ENCODE results near the gene GPR158.

The GPR158 gene

DNA sequence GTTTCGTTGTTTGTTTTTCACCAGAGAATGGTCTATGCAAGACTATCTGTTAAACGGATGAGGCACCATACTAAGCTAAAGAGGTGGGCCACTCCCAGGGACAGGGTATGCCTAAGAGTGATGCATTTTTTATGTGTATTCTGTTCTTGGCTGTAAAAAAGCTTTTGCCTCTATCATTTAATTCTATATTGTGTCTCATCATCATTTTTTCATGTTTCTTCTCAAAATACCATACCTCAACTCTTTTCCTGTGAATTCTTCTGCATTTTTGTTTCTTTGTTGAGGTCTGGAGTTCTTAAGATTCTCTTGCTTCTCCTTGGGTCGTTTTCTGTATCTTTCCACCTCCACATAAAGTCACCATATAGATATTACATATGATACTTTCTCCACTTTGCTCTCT lies 357.4 kb downstream of the GPR158 start:
- CTCF ChIA-PET = no interaction called here
- TF ChIP-seq, protein P1, sequence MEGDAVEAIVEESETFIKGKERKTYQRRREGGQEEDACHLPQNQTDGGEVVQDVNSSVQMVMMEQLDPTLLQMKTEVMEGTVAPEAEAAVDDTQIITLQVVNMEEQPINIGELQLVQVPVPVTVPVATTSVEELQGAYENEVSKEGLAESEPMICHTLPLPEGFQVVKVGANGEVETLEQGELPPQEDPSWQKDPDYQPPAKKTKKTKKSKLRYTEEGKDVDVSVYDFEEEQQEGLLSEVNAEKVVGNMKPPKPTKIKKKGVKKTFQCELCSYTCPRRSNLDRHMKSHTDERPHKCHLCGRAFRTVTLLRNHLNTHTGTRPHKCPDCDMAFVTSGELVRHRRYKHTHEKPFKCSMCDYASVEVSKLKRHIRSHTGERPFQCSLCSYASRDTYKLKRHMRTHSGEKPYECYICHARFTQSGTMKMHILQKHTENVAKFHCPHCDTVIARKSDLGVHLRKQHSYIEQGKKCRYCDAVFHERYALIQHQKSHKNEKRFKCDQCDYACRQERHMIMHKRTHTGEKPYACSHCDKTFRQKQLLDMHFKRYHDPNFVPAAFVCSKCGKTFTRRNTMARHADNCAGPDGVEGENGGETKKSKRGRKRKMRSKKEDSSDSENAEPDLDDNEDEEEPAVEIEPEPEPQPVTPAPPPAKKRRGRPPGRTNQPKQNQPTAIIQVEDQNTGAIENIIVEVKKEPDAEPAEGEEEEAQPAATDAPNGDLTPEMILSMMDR (IDR thresholded peaks at IDR 0.05; ENCODE audit: insufficient read depth, low read length, missing control alignments) = no peak

DNA sequence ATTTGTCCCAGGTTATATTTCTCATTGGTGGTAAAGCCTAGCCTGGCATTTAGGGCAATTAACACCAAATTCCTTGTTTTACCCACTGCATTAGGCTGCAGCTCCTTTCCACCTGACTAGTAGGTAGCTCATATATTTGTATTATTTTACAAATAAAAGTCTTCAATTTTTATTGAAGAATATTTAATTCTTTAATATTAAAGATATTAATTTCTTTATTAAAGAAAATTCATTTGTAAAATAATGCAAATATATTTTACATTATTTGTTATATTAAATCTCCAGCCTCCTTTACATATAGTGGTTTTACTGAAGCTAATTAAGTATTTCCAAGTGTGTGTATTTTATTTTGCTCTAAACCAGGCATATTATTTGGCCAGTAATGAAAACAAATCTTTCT lies 361.2 kb downstream of the GPR158 start:
- DNase-seq (ENCODE audit: low read depth, low spot score) = no peak
- no peak overlapping the region for H3K4me3 ChIP-seq (ENCODE audit: low read depth, low read length)
- ChIA-PET CTCF (no interaction called here), POLR2A (no interaction called here)
- TF ChIP-seq, protein P1 (IDR thresholded peaks at IDR 0.05; ENCODE audit: insufficient read depth, low read length, missing control alignments) = no peak

More for the DNA sequence above, 357.4 kb downstream of the GPR158 start:
- no peak overlapping the region for H3K4me3 ChIP-seq (ENCODE audit: low read depth, low read length)
- no peak for DNase-seq (ENCODE audit: low read depth, low spot score)
- POLR2A ChIA-PET = no interaction called here

DNA sequence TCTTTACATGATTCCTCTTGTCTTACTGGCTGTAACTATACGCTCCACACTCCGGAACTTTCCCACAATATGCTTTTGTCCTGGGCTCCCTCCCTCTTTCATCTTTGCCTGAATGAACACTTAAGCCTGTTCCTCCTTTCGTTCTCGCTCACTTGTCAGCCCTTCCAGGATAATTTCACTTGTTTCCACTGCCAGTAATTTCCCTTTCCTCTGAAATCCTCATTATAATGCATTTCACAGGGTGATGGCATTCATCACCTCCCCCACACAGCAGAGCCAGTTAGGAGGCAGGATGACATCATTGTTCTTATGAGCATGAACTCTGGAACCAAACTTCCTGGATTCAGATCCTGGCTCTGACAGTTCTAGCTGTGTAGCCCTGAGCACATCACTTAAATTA lies 372.6 kb downstream of the GPR158 start:
- no peak overlapping the region for H3K4me3 ChIP-seq (ENCODE audit: low read depth, low read length)
- DNase-seq (ENCODE audit: low read depth, low spot score) = no peak
- CTCF ChIA-PET = no interaction called here
- POLR2A ChIA-PET = no interaction called here
- TF ChIP-seq, protein P1 (IDR thresholded peaks at IDR 0.05; ENCODE audit: insufficient read depth, low read length, missing control alignments) = no peak

DNA sequence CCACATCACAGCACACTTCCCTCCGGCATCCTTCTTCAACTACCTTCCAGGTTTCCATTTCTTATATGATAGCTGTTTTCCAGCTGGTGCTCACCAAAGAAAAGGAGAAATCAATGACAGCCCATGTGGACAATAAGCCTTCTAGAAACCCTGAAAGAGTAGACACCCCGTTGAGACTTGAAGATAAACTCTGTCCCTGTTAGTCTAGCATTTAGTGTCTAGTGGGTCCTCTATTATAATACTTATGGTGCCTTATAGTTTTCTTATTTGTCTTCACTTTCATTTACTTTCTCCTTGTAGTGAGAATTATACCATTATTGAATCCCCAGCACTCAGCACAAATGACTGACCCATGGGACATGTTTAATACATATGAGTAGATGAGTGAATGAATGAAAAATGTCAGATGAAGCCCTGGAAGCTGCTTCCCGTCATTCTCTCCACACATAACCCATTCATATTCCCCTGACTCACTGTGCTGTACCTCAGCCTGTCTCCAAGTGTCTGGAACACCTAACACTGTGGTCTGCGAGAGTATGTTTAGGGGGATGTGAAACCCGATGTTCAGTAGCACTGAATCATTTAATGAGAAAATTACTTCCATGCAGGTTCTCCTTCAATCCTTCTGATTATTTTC lies 377.6 kb downstream of the GPR158 start:
- no peak for DNase-seq (ENCODE audit: low read depth, low spot score)
- ChIA-PET POLR2A (no interaction called here), CTCF (no interaction called here)
- TF ChIP-seq, protein P1 (IDR thresholded peaks at IDR 0.05; ENCODE audit: insufficient read depth, low read length, missing control alignments) = no peak
- H3K4me3 ChIP-seq (ENCODE audit: low read depth, low read length) = no peak overlapping the region

DNA sequence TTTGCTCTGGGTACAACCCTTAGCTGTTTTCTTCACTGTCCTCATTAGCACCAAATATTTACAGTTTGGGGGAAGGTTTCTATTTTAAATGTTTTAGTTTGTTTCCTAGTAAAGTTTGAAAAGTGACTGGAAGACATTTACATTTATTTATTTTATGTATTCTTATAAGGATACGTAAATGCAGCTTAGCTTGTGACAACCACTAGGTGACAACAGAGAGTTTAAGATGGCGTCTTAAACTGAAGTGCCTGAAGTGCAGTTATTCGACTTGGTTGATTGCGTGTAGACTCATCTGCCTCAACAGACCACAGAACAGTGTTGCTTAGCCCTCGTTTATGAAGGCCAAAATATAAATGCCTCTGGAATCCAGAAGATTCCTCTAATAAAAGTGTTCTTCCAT lies 381.1 kb downstream of the GPR158 start:
- POLR2A ChIA-PET = no interaction called here
- no peak for DNase-seq (ENCODE audit: low read depth, low spot score)
- TF ChIP-seq, protein P1 (IDR thresholded peaks at IDR 0.05; ENCODE audit: insufficient read depth, low read length, missing control alignments) = no peak
- CTCF ChIA-PET = no interaction called here
- no peak overlapping the region for H3K4me3 ChIP-seq (ENCODE audit: low read depth, low read length)

DNA sequence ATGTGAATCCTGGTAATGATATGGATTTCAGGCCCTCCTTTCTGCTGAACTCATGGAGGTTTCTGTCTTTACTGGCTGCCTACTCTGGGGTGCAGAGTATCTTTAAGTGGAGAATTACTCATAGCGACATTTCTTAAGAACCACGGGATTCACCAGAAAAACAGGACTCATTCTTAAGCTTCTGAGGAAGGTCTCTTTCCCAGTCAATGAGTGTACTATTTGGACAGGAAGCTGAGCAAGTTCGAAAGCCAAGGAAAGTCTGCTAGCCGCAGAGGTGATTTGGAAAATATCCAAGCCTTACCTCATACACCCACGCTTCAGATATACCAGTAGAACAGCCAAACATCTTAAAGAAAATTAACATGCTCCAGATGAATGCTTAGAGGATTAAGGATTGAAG lies 381.7 kb downstream of the GPR158 start:
- CTCF ChIA-PET = no interaction called here
- no peak overlapping the region for H3K4me3 ChIP-seq (ENCODE audit: low read depth, low read length)
- POLR2A ChIA-PET = no interaction called here
- DNase-seq (ENCODE audit: low read depth, low spot score) = no peak
- TF ChIP-seq, protein P1 (IDR thresholded peaks at IDR 0.05; ENCODE audit: insufficient read depth, low read length, missing control alignments) = no peak

Data from AG04449 (cell line).